Stimulated activated naive CD8-positive, alpha-beta T cell treated with anti-CD3 and anti-CD28 coated beads, Interleukin-15, amount 100 ng/mL, for 72 hours (primary cell): ENCODE results near the gene SMARCD3.

Source experiments
- ATAC-seq: fragments of 150-1000 bp; cut with Tn5 transposase; 2 replicates; pipeline ENCODE4 v1.10.0; 2021; ENCODE audit warnings: mild to moderate bottlenecking, moderate library complexity
- DNase-seq, 2 donors: peaks; one replicate each; pipeline ENCODE4 v3.0.0; 2021 to 2022
- H3K27ac Mint-ChIP-seq, 2 donors: one replicate each; pipeline ENCODE4 v1.8.0; 2022; ENCODE audit warnings: mild to moderate bottlenecking in 2 of 2, mixed read lengths in 2 of 2, moderate library complexity in 2 of 2
- H3K27me3 Mint-ChIP-seq: one replicate; pipeline ENCODE4 v1.8.0; 2022; ENCODE audit warnings: mixed read lengths
- H3K4me1 Mint-ChIP-seq: one replicate; pipeline ENCODE4 v1.8.0; 2022; ENCODE audit warnings: mild to moderate bottlenecking, mixed read lengths
- H3K4me3 Mint-ChIP-seq, 2 donors: one replicate each; pipeline ENCODE4 v1.8.0; 2022; ENCODE audit warnings: mild to moderate bottlenecking in 2 of 2, mixed read lengths in 2 of 2, moderate library complexity in 1 of 2
- H3K9me3 Mint-ChIP-seq, 2 donors: one replicate each; pipeline ENCODE4 v1.8.0; 2022; ENCODE audit warnings: mixed read lengths in 2 of 2

SMARCD3 gene

GRCh38 chr7:151245360-151246101, 3.0 kb downstream of the SMARCD3 start:
- H3K4me3 Mint-ChIP-seq, result peak overlapping the region; percentile 70 to 84

GRCh38 chr7:151244841-151245346, 3.6 kb downstream of the SMARCD3 start:
- H3K9me3 Mint-ChIP-seq, result no peaks in the 10 kb centered on the region
- peak overlapping the region; percentile 70 to 84 for H3K4me3 Mint-ChIP-seq
- peaks cover 41% of the 10 kb centered on the region for H3K27me3 Mint-ChIP-seq
- DNase-seq (no peak), ATAC-seq (peak; percentile 0)
- H3K27ac Mint-ChIP-seq, result no peak overlapping the region
- H3K4me1 Mint-ChIP-seq, result peaks cover 74% of the 10 kb centered on the region

More at GRCh38 chr7:151245360-151246101, 3.0 kb downstream of the SMARCD3 start:
- ATAC-seq, result peak; percentile 74
- Mint-ChIP-seq H3K9me3 (no peaks in the 10 kb centered on the region), H3K27ac (no peak overlapping the region), H3K4me1 (peaks cover 80% of the 10 kb centered on the region), H3K27me3 (peaks cover 48% of the 10 kb centered on the region)
- DNase-seq, result peak; percentile 72 to 75

- H3K27ac Mint-ChIP-seq, result no peak overlapping the region
- H3K9me3 Mint-ChIP-seq, result no peaks in the 10 kb centered on the region
- H3K27me3 Mint-ChIP-seq, result peaks cover 35% of the 10 kb centered on the region
- peaks cover 68% of the 10 kb centered on the region for H3K4me1 Mint-ChIP-seq
- DNase-seq (peak; percentile 70 to 71), ATAC-seq (peak; percentile 6)
- peak overlapping the region; percentile 70 to 84 for H3K4me3 Mint-ChIP-seq
These were observed 4.2 kb downstream of the SMARCD3 start for GRCh38 chr7:151244196-151244840.

GRCh38 chr7:151243408-151244195, 4.9 kb downstream of the SMARCD3 start:
- H3K27ac Mint-ChIP-seq, result peak overlapping the region in 1 of 2 donors; percentile 67
- H3K4me1 Mint-ChIP-seq, result peaks cover 63% of the 10 kb centered on the region
- peak; percentile 24 for ATAC-seq
- H3K27me3 Mint-ChIP-seq, result peaks cover 28% of the 10 kb centered on the region
- H3K9me3 Mint-ChIP-seq, result no peaks in the 10 kb centered on the region
- peak overlapping the region; percentile 67 to 84 for H3K4me3 Mint-ChIP-seq
- peak; percentile 37 to 41 for DNase-seq

- peaks cover 57% of the 10 kb centered on the region for H3K4me1 Mint-ChIP-seq
- H3K27ac Mint-ChIP-seq, result peak overlapping the region in 1 of 2 donors; percentile 67
- DNase-seq (no peak), ATAC-seq (no peak)
- H3K4me3 Mint-ChIP-seq, result peak overlapping the region; percentile 67 to 84
- no peaks in the 10 kb centered on the region for H3K9me3 Mint-ChIP-seq
- peaks cover 22% of the 10 kb centered on the region for H3K27me3 Mint-ChIP-seq
These were observed 5.5 kb downstream of the SMARCD3 start for GRCh38 chr7:151243045-151243349.

GRCh38 chr7:151242159-151243044, 6.1 kb downstream of the SMARCD3 start:
- no peak overlapping the region for H3K4me3 Mint-ChIP-seq
- no peak for ATAC-seq
- H3K27me3 Mint-ChIP-seq, result peaks cover 16% of the 10 kb centered on the region
- no peaks in the 10 kb centered on the region for H3K9me3 Mint-ChIP-seq
- no peak for DNase-seq
- no peak overlapping the region for H3K27ac Mint-ChIP-seq
- H3K4me1 Mint-ChIP-seq, result peaks cover 51% of the 10 kb centered on the region

- Mint-ChIP-seq H3K4me3 (no peak overlapping the region), H3K27me3 (peaks cover 10% of the 10 kb centered on the region), H3K4me1 (peaks cover 45% of the 10 kb centered on the region), H3K9me3 (no peaks in the 10 kb centered on the region), H3K27ac (peak overlapping the region in 1 of 2 donors; percentile 37)
- DNase-seq, result no peak
- ATAC-seq, result no peak
These were observed 6.8 kb downstream of the SMARCD3 start for GRCh38 chr7:151241755-151242096.

- no peak for DNase-seq
- ATAC-seq, result no peak
- H3K4me1 Mint-ChIP-seq, result peaks cover 43% of the 10 kb centered on the region
- H3K9me3 Mint-ChIP-seq, result no peaks in the 10 kb centered on the region
- H3K27me3 Mint-ChIP-seq, result peaks cover 4% of the 10 kb centered on the region
- H3K4me3 Mint-ChIP-seq, result no peak overlapping the region
- peak overlapping the region in 1 of 2 donors; percentile 37 for H3K27ac Mint-ChIP-seq
These were observed 7.3 kb downstream of the SMARCD3 start for GRCh38 chr7:151240942-151241754.

- ATAC-seq, result no peak
- H3K9me3 Mint-ChIP-seq, result no peaks in the 10 kb centered on the region
- peak overlapping the region in 1 of 2 donors; percentile 54 for H3K27ac Mint-ChIP-seq
- peaks cover 39% of the 10 kb centered on the region for H3K4me1 Mint-ChIP-seq
- no peaks in the 10 kb centered on the region for H3K27me3 Mint-ChIP-seq
- no peak for DNase-seq
- no peak overlapping the region for H3K4me3 Mint-ChIP-seq
These were observed 8.0 kb downstream of the SMARCD3 start for GRCh38 chr7:151240536-151240935.

- H3K4me3 Mint-ChIP-seq, result no peak overlapping the region
- peaks cover 42% of the 10 kb centered on the region for H3K4me1 Mint-ChIP-seq
- H3K9me3 Mint-ChIP-seq, result no peaks in the 10 kb centered on the region
- H3K27ac Mint-ChIP-seq, result no peak overlapping the region
- ATAC-seq (no peak), DNase-seq (no peak)
- H3K27me3 Mint-ChIP-seq, result no peaks in the 10 kb centered on the region
These were observed 8.5 kb downstream of the SMARCD3 start for GRCh38 chr7:151239837-151240459.

GRCh38 chr7:151238924-151239836, 9.3 kb downstream of the SMARCD3 start:
- peaks cover 39% of the 10 kb centered on the region for H3K4me1 Mint-ChIP-seq
- no peak overlapping the region for H3K4me3 Mint-ChIP-seq
- H3K27ac Mint-ChIP-seq, result peak overlapping the region; percentile 44 to 74
- DNase-seq, result no peak
- H3K27me3 Mint-ChIP-seq, result no peaks in the 10 kb centered on the region
- no peak for ATAC-seq
- H3K9me3 Mint-ChIP-seq, result no peaks in the 10 kb centered on the region

- ATAC-seq (no peak), DNase-seq (no peak)
- Mint-ChIP-seq H3K4me1 (peaks cover 39% of the 10 kb centered on the region), H3K27ac (peak overlapping the region in 1 of 2 donors; percentile 27), H3K27me3 (no peaks in the 10 kb centered on the region), H3K9me3 (no peaks in the 10 kb centered on the region), H3K4me3 (no peak overlapping the region)
These were observed 10.2 kb downstream of the SMARCD3 start for GRCh38 chr7:151238190-151238810.
